ENCODE results near the gene MYBPC3.

GRCh38 chr11:47356998-47357329 lies 4.5 kb upstream of the MYBPC3 start:
- TF ChIP-seq POLR2A (IDR thresholded peaks at IDR 0.05) (no peak), EP300 (IDR thresholded peaks at IDR 0.05) (no peak)
- TF ChIP-seq, protein P1, sequence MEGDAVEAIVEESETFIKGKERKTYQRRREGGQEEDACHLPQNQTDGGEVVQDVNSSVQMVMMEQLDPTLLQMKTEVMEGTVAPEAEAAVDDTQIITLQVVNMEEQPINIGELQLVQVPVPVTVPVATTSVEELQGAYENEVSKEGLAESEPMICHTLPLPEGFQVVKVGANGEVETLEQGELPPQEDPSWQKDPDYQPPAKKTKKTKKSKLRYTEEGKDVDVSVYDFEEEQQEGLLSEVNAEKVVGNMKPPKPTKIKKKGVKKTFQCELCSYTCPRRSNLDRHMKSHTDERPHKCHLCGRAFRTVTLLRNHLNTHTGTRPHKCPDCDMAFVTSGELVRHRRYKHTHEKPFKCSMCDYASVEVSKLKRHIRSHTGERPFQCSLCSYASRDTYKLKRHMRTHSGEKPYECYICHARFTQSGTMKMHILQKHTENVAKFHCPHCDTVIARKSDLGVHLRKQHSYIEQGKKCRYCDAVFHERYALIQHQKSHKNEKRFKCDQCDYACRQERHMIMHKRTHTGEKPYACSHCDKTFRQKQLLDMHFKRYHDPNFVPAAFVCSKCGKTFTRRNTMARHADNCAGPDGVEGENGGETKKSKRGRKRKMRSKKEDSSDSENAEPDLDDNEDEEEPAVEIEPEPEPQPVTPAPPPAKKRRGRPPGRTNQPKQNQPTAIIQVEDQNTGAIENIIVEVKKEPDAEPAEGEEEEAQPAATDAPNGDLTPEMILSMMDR (IDR thresholded peaks at IDR 0.05), result no peak
